Activated CD4-positive, alpha-beta T cell treated with anti-CD3 and anti-CD28 coated beads, Interleukin-2, Interleukin-4, amounts not matched to agents 100 ng/mL and 50 ng/mL, durations not matched to agents 16 hours and 8 hours (primary cell): ENCODE measurements around the gene SET.
"Not testable (repeated sequence)": the region's sequence is repeated elsewhere in the genome, so short reads cannot be mapped to it uniquely, and the experiment has no call there.

Experiments
- DNase-seq: peaks from one replicate; pipeline ENCODE4 v3.0.0-alpha.2; 2020; ENCODE audit warnings: low spot score

Gene SET, protein sequence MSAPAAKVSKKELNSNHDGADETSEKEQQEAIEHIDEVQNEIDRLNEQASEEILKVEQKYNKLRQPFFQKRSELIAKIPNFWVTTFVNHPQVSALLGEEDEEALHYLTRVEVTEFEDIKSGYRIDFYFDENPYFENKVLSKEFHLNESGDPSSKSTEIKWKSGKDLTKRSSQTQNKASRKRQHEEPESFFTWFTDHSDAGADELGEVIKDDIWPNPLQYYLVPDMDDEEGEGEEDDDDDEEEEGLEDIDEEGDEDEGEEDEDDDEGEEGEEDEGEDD

DNA sequence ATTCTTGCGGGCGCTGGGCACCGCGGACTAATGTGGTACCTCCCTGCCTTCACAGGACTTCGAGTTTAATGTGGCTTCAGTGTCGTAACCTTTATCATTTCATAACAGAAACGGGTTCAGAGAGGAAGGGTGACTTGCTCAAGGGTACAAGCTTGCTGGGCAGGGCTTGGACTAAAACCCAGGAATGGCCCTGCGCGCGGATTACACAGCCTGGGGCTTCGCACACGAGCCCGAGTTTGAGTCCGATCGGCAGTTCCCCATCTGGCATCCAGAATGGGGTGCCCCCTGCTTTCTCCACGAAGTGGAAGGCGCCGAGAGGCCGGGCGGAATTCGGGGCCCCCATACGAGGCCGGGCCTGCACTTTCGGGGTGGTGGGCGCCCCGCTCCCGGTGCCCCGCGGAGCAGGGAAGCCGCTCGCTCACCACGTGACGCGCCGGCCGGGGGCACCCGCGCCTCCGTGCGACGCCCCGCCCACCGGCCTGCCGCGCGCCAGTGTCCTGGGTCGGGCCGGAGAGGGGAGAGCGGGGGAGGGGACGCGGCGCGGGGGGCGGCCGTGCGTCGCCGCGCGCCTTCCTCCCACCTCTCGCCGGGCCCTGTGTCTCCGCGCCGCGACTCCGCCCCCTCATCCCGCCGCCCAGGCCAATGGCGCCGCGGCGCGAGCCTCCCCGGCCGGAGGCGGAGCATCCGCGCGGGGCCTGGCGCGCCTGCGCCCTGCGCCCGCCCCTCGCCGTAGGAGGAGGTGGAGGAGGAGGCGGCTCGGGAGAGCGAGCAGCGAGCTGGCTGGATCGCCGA lies at the start of gene SET:
Gene SET (plus strand): TSS at position 722 of the 792 bp plus-strand sequence. CDS start 361 bp downstream, outside the sequence.
- peak; percentile 95 for DNase-seq

DNA sequence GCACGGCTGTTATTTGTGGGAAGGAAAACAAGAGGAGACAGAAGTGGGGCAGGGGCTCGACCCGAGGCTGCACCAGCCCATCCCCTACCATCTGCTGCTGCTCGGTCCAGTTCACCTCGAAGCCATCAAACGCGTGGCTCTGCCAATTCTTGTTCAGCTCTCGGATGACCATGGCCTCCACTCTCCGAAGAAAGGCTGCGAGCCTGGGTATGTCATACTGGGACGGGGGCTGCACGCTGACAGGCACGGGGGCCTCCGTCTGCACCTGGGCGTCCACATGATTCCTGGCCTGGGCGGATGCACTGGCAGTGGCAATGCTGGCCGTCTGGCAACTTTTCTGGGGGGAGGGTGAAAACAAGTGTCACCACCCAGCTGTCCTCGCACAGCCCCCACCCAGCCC lies 48.4 kb upstream of the SET start:
- DNase-seq = no peak

DNA sequence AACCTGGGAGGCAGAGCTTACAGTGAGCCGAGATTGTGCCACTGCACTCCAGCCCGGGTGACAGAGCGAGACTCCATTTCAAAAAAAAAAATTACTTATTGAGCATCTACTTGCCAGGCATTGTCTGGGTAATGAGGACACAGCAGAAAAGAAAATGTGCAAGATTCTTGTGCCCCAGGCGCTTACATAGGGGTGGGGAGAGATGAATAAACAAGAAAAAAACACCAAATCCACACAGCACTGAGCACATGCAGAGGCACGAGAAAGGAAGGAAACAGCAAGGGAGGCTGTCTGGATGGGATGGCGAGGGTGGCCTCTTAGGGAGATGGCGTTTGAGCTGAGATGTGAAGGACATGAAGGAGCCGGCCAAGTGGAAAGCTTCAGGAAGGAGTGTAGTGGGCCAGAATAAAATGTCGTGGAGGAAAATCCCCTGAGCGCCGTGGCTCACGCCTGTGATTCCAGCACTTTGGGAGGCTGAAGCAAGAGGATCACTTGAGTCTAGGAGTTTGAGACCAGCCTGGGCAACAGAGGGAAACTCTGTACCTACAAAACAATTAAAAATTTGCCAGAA lies 46.3 kb upstream of the SET start:
- no peak for DNase-seq

DNA sequence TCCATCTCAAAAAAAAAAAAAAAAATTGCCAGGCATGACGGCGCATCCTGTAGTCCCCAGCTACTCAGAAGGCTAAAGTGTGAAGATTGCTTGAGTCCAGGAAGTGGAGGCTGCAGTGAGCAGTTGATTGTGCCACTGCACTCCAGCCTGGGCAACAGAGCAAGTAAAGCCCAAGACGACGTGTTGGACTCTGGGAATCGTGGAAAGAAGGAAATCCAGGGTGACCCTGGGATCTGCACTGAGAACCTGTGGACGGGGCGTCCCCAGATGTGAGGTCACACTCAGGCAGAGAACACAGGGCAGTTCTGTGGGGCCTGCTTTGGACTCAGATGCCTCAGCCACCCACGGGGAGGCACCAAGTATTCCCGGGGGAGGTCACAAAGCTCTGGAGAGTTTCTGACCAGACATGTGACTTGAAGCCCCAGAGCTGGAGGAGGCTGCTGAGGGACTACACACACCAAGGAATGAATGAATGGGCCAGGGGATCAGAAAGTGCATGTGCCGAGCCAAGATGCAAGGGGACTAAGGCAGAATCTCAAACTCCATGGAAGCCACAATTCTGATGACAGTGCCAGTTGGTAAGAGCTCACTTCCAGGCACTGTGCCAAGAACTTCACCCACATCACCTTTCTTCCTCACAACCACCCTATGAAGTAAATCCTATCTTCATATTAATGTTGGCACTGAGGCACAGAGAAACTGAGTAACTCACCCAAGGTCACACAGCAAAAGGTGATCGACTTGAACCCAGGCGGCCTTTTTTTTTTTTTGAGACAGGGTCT lies 45.3 kb upstream of the SET start:
- no peak for DNase-seq

DNA sequence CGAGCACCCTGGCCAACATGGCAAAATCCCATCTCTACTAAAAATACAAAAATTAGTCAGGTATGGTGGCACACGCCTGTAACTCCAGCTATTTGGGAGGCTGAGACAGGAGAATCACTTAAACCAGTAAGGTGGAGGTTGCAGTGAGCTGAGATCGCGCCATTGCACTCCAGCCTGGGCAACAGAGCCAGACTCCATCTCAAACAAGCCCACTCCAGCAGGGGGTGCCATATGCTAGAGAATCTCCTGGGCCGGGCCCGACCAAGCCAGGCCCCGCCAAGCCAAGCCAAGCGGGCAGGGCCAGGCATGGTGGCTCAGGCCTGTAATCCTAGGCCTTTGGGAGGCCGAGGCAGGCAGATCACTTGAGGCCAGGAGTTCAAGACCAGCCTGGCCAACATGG lies 40.8 kb upstream of the SET start:
- peak; percentile 59 for DNase-seq

DNA sequence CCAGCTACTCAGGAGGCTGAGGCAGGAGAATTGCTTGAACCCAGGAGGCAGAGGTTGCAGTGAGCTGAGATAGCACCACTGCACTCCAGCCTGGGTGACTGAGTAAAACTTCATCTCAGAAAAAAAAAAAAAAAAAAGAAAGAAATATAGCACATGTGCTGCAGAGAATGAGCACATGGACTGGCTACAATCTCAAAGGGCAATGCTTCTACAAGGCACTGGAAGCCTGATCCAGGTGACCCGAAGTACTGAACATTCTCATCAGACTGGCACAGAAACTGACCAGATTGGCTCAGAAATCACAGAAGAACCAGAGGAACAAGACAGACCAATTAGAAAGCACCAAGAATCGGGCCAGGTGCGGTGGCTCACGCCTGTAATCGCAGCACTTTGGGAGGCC lies 37.2 kb upstream of the SET start:
- DNase-seq = no peak

DNA sequence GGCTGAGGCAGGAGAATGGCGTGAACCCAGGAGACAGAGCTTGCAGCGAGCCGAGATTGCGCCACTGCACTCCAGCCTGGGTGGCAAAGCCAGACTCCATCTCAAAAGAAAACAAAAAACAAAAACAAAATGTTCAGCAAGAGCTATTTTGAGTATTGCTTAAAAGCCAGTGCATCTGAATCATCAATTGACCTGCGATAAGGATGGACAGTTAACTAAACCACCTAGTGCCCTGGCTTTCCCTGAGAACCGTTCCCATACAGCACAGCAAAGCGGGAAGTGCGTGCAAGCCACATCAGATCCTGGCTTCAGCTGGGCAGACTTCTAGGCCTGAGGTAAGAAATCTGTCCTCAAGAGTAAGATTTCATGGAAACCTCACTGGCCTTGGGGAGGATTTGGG lies 35.1 kb upstream of the SET start:
- no peak for DNase-seq

DNA sequence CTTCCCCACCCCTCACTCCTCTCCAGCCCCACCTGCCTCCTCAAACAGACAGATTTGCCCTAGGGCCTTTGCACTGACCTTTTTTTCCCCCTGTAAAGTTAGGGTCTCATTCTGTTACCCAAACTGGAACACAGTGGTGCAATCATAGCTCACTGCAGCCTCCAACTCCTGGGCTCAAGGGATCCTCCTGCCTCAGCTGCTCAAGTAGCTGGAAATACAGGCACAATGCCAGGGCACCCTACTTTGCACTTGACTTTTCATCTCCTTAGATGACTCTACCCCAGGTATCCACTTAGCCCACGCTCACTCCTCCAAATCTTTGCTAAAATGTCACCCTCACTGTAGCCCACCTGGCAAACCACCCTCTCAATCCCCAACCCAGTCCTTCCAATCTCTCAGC lies 34.5 kb upstream of the SET start:
- DNase-seq = no peak

DNA sequence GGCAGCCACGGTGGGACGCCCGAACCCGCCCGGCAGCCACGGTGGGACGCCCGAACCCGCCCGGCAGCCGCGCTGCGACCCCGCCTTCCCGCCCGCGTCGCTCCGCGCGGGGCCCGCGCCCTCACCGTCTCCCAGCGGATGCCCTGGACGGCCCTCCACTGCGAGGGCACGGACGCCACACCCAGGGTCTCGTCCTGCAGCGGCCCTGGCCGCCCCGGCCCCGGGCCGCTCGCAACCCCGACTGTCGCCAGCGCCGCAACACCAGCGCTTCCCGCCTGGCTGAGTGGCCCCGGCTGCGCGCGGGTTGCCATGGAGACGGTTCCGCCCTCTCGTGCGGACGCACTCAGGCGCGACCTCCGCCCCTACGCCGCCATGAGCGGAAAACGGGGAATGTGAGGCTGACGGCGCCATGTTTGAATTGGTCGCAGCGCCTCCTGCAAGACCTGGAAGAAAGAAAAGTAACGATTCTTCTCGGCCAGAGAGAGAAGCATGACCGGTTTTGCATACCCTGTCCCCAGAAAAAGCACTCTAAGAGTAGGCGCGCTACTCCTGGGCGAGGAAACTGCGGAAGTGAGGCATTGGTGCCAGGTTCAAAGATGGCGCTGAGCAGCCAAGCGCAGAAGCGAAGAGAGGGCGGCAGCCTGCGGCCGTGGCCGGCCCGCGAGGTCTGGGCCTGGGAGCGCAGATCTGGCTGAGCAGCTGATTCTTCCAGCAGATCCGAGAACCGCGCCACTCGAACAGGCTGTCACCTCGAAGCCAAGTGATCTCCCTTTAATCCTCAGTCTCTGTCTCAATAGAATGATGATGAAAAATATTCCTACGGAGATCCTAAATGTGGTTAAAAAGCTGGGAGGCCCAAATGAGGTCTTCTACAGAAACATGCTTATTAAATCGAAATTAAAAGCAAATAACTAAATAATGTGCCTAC lies 32.3 kb upstream of the SET start, which contains the start of gene DYNC2I2:
Gene DYNC2I2 (minus strand): TSS at position 432 of the 928 bp plus-strand sequence. CDS start 121 bp downstream, at position 311.
- DNase-seq = peak; percentile 96

DNA sequence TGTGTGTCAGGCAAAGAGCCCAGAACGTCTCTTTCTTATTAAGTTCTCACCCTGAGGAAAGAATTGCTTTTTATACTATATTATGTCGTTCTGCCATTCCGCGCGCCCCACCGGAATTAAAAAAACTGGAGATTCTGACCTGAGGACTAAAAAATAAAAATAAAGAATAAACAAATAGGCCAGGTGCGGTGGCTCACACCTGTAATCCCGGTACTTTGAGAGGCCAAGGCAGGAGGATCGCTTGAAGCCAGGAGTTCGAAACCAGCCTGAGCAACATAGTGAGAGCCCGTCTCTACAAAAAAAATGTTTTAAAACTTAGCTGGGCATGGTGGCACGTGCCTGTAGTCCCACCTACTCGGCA lies 31.7 kb upstream of the SET start:
- no peak for DNase-seq

DNA sequence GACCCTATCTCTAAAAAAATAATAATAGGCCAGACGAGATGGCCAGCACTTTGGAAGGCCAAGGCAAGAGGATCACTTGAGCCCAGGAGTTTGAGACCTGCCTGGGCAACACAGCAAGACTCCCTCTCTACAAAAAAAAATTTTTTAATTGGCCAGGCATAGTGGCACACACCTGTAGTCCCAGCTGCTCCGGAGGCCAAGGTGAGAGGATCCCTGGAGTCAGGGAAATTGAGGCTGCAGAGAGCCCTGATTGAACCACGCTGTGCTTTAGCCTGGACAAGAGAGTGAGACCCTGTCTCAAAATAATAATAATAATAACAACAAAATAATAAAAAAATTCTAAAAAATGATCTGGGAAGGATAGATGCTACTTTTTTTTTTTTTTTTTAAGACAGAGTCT lies 31.2 kb upstream of the SET start:
- no peak for DNase-seq

DNA sequence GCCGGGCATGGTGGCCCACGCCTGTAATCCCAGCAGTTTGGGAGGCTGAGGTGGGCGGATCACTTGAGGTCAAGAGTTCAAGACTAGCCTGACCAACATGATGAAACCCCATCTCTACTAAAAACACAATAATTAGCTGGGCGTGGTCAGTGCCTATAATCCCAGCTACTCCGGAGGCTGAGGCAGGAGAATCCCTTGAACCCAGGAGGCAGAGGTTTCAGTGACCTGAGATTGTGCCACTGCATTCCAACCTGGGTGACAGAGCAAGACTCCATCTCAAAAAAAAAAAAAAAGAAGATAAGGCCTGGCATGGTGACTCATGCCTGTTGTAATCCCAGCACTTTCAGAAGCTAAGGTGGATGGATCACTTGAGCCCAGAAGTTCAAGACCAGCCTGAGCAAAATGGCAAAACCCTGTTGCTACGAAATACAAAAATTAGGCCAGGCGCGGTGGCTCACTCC lies 22.5 kb upstream of the SET start:
- not testable (repeated sequence) for DNase-seq

DNA sequence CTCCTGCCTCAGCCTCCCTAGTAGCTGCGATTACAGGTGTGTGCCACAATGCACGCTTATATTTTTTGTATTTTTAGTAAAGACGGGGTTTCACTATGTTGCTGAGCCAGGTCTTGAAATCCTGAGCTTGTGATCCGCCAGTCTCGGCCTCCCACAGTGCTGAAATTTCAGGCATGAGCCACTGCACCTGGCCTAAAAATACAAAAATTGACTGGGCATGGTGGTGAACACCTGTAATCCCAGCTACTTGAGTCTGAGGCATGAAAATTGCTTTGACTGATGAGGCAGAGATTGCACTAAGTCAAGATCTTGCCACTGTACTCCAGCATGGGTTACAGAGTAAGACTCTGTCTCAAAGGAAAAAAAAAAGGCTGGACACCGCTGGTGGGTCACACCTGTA lies 19.2 kb upstream of the SET start:
- no peak for DNase-seq

DNA sequence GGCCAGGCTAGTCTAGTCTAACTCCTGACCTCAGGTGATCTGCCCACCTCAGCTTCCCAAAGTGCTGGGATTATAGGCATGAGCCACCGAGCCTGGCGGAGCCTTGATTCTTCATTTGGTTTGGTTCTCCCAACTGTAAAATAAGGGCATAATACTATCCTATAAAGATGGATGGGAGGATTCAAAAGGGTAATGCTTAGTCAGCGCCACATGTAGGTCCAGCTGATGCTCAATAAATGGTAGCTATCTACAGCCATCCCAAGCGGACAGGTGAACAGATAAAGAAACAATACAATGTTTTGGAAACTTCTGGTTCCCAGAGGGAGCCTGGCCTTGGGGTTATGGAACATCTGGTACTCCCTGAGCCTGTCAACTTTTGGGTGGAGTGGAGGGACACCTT lies 13.6 kb upstream of the SET start:
- no peak for DNase-seq

DNA sequence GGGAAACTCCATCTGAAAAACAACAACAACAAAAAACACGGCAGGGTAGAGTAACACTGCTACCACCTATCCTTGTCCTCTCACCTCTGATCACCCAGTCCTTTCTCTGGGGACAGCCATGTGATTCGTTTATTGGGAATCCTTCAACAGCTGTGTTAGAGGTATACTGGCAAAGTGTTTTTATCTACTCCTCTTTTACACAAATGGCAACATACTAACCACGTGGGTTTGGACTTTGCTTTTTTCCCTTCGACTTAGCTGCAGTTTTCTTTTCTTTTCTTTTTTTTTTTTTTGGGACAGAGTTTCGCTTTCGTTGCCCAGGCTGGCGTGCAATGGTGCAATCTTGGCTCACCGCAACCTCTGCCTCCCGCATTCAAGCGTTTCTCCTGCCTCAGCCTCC lies 11.2 kb upstream of the SET start:
- DNase-seq = no peak

DNA sequence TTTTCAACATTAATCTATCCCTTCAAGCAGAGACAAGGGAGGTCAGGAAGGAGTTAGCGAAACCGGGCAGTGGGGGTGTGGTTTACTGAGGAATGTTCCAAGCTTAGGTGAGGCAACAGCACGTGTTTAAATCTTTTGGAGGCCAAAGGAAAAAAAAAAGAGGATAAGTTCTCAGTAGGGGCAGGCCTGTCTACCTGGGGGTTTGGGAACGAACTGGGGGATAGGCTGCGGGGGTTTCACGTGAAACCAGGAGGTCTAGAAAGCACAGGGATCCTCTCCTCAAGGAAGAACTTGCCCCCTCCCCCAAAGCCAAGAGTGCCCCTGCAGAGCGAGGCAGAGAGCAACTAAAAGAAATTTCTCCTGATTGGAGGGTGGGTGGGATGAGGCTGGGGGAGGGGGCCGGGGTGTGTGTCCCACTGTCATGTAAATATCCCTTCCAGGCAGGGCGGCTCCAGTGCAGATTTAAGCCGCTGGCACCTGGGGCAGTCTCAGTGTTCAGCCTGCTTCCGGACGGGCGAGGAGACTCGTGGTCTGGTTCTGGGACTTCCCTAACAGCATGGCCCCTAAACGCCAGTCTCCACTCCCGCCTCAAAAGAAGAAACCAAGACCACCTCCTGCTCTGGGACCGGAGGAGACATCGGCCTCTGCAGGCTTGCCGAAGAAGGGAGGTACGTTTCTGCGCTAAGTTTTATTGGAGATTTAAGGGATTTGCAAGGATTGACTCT lies 5.5 kb upstream of the SET start:
- peak; percentile 49 for DNase-seq

DNA sequence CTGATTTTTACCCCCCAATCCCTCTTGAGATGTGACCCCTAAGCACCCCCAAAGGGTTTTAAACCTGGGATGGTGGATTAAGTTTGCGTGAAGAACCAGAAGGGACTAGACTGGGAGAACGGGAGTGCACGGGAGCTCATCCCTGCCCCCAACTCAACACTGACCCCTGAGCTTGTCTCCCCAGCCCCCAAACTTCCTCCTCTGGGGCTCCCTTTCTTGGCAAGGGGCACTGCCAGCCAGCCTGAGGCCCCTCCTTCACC lies 5.0 kb upstream of the SET start:
- no peak for DNase-seq

DNA sequence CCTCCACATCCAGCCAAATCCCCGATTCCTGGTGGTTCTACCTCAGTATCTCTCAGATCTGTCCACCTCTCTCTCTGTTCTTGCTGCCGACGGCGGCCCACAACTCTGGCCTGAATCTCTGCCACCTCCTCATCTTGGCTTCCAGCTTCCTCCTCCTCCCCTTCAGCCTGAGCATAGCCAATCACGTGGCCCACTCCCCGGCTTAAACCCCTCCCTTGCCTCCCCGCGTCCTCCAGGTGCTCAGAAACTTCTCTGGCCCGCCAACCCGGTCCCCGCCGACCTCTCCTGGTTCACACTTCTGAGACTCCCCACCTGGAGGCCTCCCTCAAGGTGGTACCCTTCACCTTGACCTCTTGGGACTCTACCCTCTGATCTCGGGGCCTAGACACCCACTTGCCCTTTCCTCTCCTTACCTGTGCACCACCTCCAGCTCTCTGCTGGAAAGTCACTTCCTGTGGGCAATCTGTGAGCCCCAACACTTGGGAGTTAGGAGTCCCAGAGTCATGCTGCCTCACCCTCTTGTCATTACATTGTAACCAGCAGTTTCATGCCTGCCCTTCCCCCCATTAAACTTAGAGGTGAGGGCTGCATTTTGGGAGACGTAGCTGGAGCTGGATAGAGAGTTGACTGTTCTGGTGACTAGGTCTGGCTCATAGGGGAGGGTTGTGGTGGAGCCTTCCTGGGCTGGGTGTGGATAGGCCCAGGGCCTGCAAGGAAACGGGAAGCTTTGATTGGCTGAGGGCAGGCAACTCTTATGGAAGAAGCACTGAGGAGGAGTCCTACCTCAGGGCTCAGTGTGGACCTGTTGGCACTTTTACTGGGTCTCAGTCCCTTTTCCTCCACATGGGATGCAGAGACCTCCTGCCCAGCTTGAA lies 4.5 kb upstream of the SET start:
- peak; percentile 89 for DNase-seq

DNA sequence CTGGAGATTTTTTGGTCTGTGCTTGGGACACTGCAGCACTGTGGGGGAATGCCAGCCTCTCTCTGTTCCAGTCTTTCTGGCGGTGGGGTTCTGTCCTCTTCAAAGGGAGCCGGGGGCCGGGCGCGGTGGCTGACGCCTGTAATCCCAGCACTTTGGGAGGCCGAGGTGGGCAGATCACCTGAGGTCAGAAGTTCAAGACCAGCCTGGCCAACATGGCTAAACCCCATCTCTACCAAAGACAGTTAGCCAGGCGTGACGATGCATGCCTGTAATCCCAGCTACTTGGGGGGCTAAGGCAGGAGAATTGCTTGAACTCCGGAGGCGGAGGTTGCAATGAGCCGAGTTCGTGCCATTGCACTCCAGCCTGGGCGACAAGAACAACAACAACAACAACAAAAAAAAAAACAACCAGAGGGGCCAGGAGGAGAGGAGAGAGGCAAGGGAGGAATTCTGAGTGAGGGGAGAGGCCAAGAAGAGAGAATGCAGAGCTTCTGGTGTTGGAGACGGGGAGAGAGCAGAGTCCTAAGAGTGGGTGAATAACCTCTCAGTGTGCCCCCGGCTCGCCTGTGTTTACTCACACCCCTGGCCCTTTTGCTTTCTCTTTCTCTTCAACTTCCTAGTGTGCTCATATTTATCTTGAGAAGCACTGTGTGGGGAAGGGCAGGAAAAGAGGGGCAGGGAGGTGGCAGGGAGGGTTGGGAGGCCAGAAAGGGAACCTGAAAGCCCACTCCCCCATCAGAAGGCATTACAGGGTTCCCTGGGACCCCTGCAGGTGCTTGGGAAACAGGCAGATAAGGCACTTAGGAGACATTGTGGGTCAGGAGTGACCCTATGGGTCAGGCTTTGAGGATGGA lies 3.2 kb upstream of the SET start:
- DNase-seq = peak; percentile 54
